Natural killer cell (primary cell): ENCODE measurements around the gene NHS. TPM values are rescaled to one million over a fixed set of nuclear protein-coding genes. Genes with fewer than 3 reads are reported as not detected.
A peak's percentile ranks its signal among the peaks of the same experiment; 100 is the strongest.

Experiments
- ATAC-seq, 3 donors: fragments of 150-1000 bp in 2 of 3; fragments of 200-7000 bp in 1 of 3; cut with Tn5 transposase; 1 replicate in 1 of 3; 2 replicates in 2 of 3; pipeline ENCODE4 v1.10.0; 2021; ENCODE audit warnings: mild to moderate bottlenecking in 2 of 3, moderate library complexity in 2 of 3
- DNase-seq, 2 donors: peaks; one replicate each; pipeline versions ENCODE4 v3.0.0 to v3.0.0-alpha.2; 2013 to 2021; ENCODE audit warnings: mixed read lengths in 1 of 2
- H3K27ac ChIP-seq: one replicate; pipeline ENCODE4 v1.5.1; 2013; ENCODE audit warnings: mild to moderate bottlenecking, low read length
- H3K27me3 ChIP-seq: one replicate; pipeline ENCODE4 v1.6.1; 2013; ENCODE audit warnings: low read length; ENCODE audit not compliant: control insufficient read depth, insufficient read depth
- H3K36me3 ChIP-seq: one replicate; pipeline ENCODE4 v1.6.1; 2013; ENCODE audit warnings: low read length; ENCODE audit not compliant: control insufficient read depth, insufficient read depth
- H3K4me1 ChIP-seq: one replicate; pipeline ENCODE4 v1.6.1; 2013; ENCODE audit warnings: low read length; ENCODE audit not compliant: control insufficient read depth, insufficient read depth
- H3K4me3 ChIP-seq: one replicate; pipeline ENCODE4 v1.5.1; 2013; ENCODE audit warnings: low read length
- H3K9me3 ChIP-seq: one replicate; pipeline ENCODE4 v1.6.1; 2013; ENCODE audit warnings: low read length; ENCODE audit not compliant: control insufficient read depth, insufficient read depth
- H3K27ac Mint-ChIP-seq, 2 donors: one replicate each; pipeline ENCODE4 v1.8.0; 2022; ENCODE audit warnings: mild to moderate bottlenecking in 2 of 2, mixed read lengths in 2 of 2, moderate library complexity in 1 of 2
- H3K27me3 Mint-ChIP-seq, 2 donors: one replicate each; pipeline ENCODE4 v1.8.0; 2022; ENCODE audit warnings: low read depth in 2 of 2, mixed read lengths in 2 of 2
- H3K36me3 Mint-ChIP-seq: one replicate; pipeline ENCODE4 v1.8.0; 2022; ENCODE audit warnings: mixed read lengths
- H3K4me1 Mint-ChIP-seq, 2 donors: one replicate each; pipeline ENCODE4 v1.8.0; 2022; ENCODE audit warnings: mixed read lengths in 2 of 2
- H3K4me3 Mint-ChIP-seq: one replicate; pipeline ENCODE4 v1.8.0; 2022; ENCODE audit warnings: mild to moderate bottlenecking, moderate library complexity, mixed read lengths
- H3K9me3 Mint-ChIP-seq, 2 donors: one replicate each; pipeline ENCODE4 v1.8.0; 2022; ENCODE audit warnings: mixed read lengths in 2 of 2
- WGBS: methylation state at CpG from one replicate; pipeline ENCODE4 v1.1.7; 2013; ENCODE audit warnings: missing lambda C conversion rate; ENCODE audit not compliant: insufficient coverage; 5-methylcytosine and 5-hydroxymethylcytosine counted together
- intact Hi-C: fragments of 100-400 bp; cut with micrococcal nuclease; formaldehyde crosslinking; loops from one replicate; pipeline ENCODE4 v1.14.2; 2022
- total RNA-seq, 4 donors: library from RNA; stranded (reverse); fragments of 120-200 nt in 1 of 4; gene quantifications; one replicate each; pipeline versions ENCODE4 v1.2.3 to v1.2.4, GENCODE V29; 2013 to 2022
- TF ChIP-seq, protein P1 (sequence below): fragments of 200-600 bp; IDR thresholded peaks from one replicate; pipeline ENCODE4 v1.8.0; 2022; ENCODE audit warnings: antibody characterized with exemption

The NHS gene
- total RNA-seq, 3 donors from 2014 or later (not counting 1 experiment from before 2014, with no cell fraction given) = 0.05 to 0.28 TPM; not detected in 1

DNA sequence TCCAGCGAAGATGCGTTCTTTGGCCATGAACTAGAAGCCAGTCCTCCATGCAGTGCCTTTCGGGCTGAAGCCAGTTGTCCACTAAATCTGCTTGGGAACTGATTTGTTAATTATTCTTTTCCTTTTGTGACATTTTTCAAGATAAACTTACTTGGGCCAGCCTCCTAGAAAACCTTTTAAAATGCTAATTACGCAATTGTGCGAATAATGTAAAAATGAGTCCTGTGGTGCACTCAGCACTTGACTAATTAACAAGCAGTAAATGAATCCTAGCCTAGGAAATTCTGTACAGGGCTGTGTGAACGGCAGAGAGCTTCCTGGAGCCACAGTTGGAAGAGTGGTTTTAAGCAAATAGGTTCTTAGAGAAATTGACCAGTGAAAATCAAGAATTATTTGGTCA is 212.4 kb downstream of the NHS start:
- 94% methylated on average over 3 of the region's 6 CpGs for WGBS
- ATAC-seq (no peak), DNase-seq (no peak)
- H3K4me3 ChIP-seq = no peak overlapping the region
- no peaks in the 10 kb centered on the region for H3K36me3 ChIP-seq
- Mint-ChIP-seq H3K9me3 (no peaks in the 10 kb centered on the region), H3K27me3 (peaks cover 3 to 24% of the 10 kb centered on the region in 2 donors), H3K4me3 (no peak overlapping the region), H3K4me1 (no peaks in the 10 kb centered on the region), H3K27ac (no peak overlapping the region), H3K36me3 (no peaks in the 10 kb centered on the region)
- TF ChIP-seq, protein P1, sequence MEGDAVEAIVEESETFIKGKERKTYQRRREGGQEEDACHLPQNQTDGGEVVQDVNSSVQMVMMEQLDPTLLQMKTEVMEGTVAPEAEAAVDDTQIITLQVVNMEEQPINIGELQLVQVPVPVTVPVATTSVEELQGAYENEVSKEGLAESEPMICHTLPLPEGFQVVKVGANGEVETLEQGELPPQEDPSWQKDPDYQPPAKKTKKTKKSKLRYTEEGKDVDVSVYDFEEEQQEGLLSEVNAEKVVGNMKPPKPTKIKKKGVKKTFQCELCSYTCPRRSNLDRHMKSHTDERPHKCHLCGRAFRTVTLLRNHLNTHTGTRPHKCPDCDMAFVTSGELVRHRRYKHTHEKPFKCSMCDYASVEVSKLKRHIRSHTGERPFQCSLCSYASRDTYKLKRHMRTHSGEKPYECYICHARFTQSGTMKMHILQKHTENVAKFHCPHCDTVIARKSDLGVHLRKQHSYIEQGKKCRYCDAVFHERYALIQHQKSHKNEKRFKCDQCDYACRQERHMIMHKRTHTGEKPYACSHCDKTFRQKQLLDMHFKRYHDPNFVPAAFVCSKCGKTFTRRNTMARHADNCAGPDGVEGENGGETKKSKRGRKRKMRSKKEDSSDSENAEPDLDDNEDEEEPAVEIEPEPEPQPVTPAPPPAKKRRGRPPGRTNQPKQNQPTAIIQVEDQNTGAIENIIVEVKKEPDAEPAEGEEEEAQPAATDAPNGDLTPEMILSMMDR = no peak
- H3K4me1 ChIP-seq = no peaks in the 10 kb centered on the region
- H3K27ac ChIP-seq = no peak overlapping the region
- no peaks in the 10 kb centered on the region for H3K27me3 ChIP-seq
- no peaks in the 10 kb centered on the region for H3K9me3 ChIP-seq
- intact Hi-C loops = no loop called here

DNA sequence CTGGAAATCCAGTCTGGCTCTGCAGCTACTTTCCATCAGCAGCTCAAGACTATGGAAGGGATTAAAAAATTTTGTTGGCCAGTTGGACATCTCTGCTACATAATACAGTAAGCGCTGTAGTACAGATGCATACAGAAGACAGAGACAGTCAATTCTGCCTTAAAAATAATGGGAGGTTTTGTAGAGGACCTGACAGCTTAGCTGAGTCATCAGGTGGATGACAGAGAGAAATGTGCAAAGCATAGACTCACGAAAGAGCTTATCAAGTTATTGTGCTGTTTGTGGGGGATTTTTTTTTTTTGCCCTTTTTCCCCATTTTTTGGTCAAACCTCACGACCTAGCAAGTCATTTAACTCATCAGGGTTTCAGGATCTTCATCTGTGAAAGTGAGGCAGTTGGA is 213.3 kb downstream of the NHS start:
- Mint-ChIP-seq H3K4me3 (no peak overlapping the region), H3K9me3 (no peaks in the 10 kb centered on the region), H3K36me3 (no peaks in the 10 kb centered on the region), H3K4me1 (no peaks in the 10 kb centered on the region), H3K27ac (no peak overlapping the region), H3K27me3 (peaks cover 3 to 24% of the 10 kb centered on the region in 2 donors)
- Histone ChIP-seq H3K9me3 (no peaks in the 10 kb centered on the region), H3K36me3 (no peaks in the 10 kb centered on the region), H3K27ac (no peak overlapping the region), H3K4me1 (no peaks in the 10 kb centered on the region), H3K27me3 (no peaks in the 10 kb centered on the region), H3K4me3 (no peak overlapping the region)
- intact Hi-C loops = no loop called here
- ATAC-seq (no peak), DNase-seq (no peak)
- TF ChIP-seq, protein P1 = no peak
- no CpG with 5 or more reads among the region's 3 CpGs for WGBS

DNA sequence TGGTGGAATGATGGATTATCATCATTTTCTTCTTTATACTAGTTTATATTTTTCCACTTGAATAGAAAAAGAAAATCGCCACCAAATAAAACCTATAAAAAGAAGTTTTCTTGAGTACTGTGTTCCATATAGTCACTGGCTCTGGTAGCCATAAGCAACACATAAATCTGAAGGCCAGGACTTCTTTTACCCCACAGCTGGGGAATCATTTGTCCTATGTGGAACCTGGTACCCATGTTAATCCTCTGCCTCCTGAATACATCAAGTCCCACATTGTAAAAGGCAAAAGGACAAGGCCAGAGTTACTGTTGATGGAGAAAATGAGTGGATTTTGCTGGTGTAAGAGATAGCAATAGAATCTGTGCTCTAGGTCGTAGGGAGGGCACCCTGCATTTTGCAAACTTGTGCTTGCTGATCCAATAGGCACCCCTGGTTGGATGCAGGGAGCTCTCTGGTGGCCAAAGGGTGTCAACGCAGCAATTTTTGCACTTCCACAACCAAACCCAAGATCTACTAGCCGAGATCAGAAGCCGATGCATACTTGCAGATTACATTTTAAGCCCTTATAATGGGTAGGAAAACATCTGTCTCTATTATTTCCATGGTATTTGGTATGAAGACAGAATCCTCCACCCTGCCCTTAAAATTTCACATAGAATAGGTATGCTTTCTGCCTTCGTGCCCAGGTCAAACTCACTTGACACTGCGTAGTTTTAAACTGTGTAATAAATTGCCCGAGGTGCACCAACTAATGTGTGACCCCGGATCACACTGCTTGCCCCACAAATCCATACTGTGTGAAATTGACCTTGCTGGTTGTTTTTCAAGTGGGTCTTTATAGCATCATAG is 216.1 kb downstream of the NHS start:
- H3K27ac Mint-ChIP-seq = no peak overlapping the region
- no peak overlapping the region for H3K4me3 ChIP-seq
- H3K4me3 Mint-ChIP-seq = no peak overlapping the region
- no peaks in the 10 kb centered on the region for H3K4me1 ChIP-seq
- intact Hi-C loops = loop anchor here (2.0 kb wide), 1 partner anchor 56 kb away; no protein-coding TSS in a partner anchor
- no peaks in the 10 kb centered on the region for H3K9me3 Mint-ChIP-seq
- no peaks in the 10 kb centered on the region for H3K4me1 Mint-ChIP-seq
- no peaks in the 10 kb centered on the region for H3K27me3 ChIP-seq
- TF ChIP-seq, protein P1 = no peak
- H3K36me3 Mint-ChIP-seq = no peaks in the 10 kb centered on the region
- peaks cover 5 to 23% of the 10 kb centered on the region in 2 donors for H3K27me3 Mint-ChIP-seq
- no peak overlapping the region for H3K27ac ChIP-seq
- H3K9me3 ChIP-seq = no peaks in the 10 kb centered on the region
- ATAC-seq (peak in 1 of 3 donors; percentile 48), DNase-seq (peak in 1 of 2 donors; percentile 33)
- WGBS = 64% methylated on average over 4 of the region's 9 CpGs
- no peaks in the 10 kb centered on the region for H3K36me3 ChIP-seq
